A673 (cell line): ENCODE results near the gene BSG. TPM values are rescaled to one million over a fixed set of nuclear protein-coding genes. Genes with fewer than 3 reads are reported as not detected.
A peak's percentile ranks its signal among the peaks of the same experiment; 100 is the strongest.

ENCODE experiments used
- BruUV-seq: library from RNA; stranded (reverse); fragments of 400-500 nt; replicated peaks from 2 replicates; lab custom pipeline; 2021; lab: Mats Ljungman, UMichigan
- CTCF ChIA-PET: fragments of 300-600 bp; sonication (Branson Sonifier 250); formaldehyde crosslinking; loops from one replicate; lab custom pipeline; 2022; ENCODE audit warnings: antibody characterized with exemption; lab: Charles Lee
- POLR2A ChIA-PET: fragments of 300-600 bp; sonication (Branson Sonifier 250); formaldehyde crosslinking; loops from one replicate; lab custom pipeline; 2022; ENCODE audit warnings: antibody characterized with exemption; ENCODE audit not compliant: low non-redundant PET; lab: Charles Lee
- DNase-seq: peaks from one replicate; pipeline ENCODE4 v3.0.0-alpha.2; 2015; ENCODE audit warnings: low spot score
- H3K27ac ChIP-seq: fragments of 200-600 bp; sonication (generic); 2 replicates; pipeline ENCODE4 v1.5.1; 2016; ENCODE audit warnings: mixed run types, low read depth, mild to moderate bottlenecking, mixed read lengths, antibody characterized with exemption, low read length; ENCODE audit not compliant: poor library complexity, severe bottlenecking
- H3K27me3 ChIP-seq: fragments of 200-600 bp; sonication (generic); replicated peaks from 2 replicates; pipeline ENCODE4 v1.6.1; 2017; ENCODE audit warnings: mixed run types, low read depth, mild to moderate bottlenecking, mixed read lengths, antibody characterized with exemption, low read length; ENCODE audit not compliant: insufficient read depth, poor library complexity
- H3K36me3 ChIP-seq: fragments of 200-600 bp; sonication (generic); 2 replicates; pipeline ENCODE4 v1.6.1; 2016; ENCODE audit warnings: mixed run types, mild to moderate bottlenecking, mixed read lengths, antibody characterized with exemption, low read length; ENCODE audit not compliant: insufficient read depth, poor library complexity, severe bottlenecking
- H3K4me1 ChIP-seq: fragments of 200-600 bp; sonication (generic); 2 replicates; pipeline ENCODE4 v1.6.1; 2017; ENCODE audit warnings: mixed run types, mild to moderate bottlenecking, mixed read lengths, antibody characterized with exemption, low read length; ENCODE audit not compliant: insufficient read depth, poor library complexity, severe bottlenecking
- H3K4me3 ChIP-seq: fragments of 200-600 bp; sonication (generic); 2 replicates; pipeline ENCODE4 v1.5.1; 2016; ENCODE audit warnings: low read depth, mixed run types, mild to moderate bottlenecking, mixed read lengths, low read length; ENCODE audit not compliant: poor library complexity, severe bottlenecking
- H3K9me3 ChIP-seq: fragments of 200-600 bp; sonication (generic); 2 replicates; pipeline ENCODE4 v1.6.1; 2016; ENCODE audit warnings: mixed run types, low read depth, mild to moderate bottlenecking, mixed read lengths, antibody characterized with exemption, low read length; ENCODE audit not compliant: poor library complexity, severe bottlenecking
- EZH2 ChIP-seq: fragments of 200-600 bp; sonication (generic); IDR thresholded peaks from 2 replicates; pipeline ENCODE4 v1.6.1; 2017; ENCODE audit warnings: borderline replicate concordance, low read depth, mild to moderate bottlenecking, mixed read lengths, antibody characterized with exemption, low read length; ENCODE audit not compliant: poor library complexity, severe bottlenecking
- intact Hi-C: fragments of 100-400 bp; cut with micrococcal nuclease; formaldehyde crosslinking; loops from one replicate; pipeline ENCODE4 v1.10.0; 2022; ENCODE audit not compliant: unreplicated experiment
- total RNA-seq: library from RNA; stranded (reverse); gene quantifications from 2 replicates; pipeline ENCODE4 v1.2.3, GENCODE V29; 2021
- TF ChIP-seq, protein P1 (sequence below): fragments of 300-800, 200-600 bp; sonication (generic); conservative IDR thresholded peaks from 2 replicates; pipeline ENCODE4 v1.5.1; 2017; ENCODE audit warnings: low read depth, mild to moderate bottlenecking, antibody characterized with exemption, low read length, moderate library complexity, mixed read lengths

Gene BSG
- total RNA-seq, 1 experiment from 2014 or later = 865 TPM

DNA sequence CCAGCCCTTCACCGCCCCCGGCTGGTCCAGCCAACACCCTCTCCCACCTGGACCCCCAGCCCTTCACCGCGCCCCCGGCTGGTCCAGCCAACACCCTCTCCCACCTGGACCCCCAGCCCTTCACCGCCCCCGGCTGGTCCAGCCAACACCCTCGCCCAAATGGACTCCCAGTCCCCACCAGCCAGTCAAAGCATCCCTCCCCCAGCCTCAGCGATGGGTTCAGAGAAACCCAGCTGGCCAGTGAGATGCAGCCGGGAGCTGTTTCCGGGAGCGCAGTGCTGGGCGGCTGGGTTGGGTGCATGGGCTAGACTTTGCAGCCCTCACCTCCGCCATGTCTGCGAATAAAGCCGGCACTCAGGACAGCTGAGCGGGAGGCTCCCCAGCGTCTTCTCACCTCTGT is 47.4 kb upstream of the BSG start:
- H3K27ac ChIP-seq = no peak overlapping the region
- TF ChIP-seq, protein P1, sequence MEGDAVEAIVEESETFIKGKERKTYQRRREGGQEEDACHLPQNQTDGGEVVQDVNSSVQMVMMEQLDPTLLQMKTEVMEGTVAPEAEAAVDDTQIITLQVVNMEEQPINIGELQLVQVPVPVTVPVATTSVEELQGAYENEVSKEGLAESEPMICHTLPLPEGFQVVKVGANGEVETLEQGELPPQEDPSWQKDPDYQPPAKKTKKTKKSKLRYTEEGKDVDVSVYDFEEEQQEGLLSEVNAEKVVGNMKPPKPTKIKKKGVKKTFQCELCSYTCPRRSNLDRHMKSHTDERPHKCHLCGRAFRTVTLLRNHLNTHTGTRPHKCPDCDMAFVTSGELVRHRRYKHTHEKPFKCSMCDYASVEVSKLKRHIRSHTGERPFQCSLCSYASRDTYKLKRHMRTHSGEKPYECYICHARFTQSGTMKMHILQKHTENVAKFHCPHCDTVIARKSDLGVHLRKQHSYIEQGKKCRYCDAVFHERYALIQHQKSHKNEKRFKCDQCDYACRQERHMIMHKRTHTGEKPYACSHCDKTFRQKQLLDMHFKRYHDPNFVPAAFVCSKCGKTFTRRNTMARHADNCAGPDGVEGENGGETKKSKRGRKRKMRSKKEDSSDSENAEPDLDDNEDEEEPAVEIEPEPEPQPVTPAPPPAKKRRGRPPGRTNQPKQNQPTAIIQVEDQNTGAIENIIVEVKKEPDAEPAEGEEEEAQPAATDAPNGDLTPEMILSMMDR = no peak
- no peak for TF ChIP-seq EZH2
- no peak overlapping the region for H3K4me3 ChIP-seq
- peaks cover 7% of the 10 kb centered on the region for H3K4me1 ChIP-seq
- CTCF ChIA-PET = interaction anchor here (1.7 kb wide), 1 partner anchor 14 kb away, joined by 5 read pairs; no protein-coding TSS in a partner anchor
- BruUV-seq = no TSS peak
- no peaks in the 10 kb centered on the region for H3K9me3 ChIP-seq
- POLR2A ChIA-PET = no interaction called here
- intact Hi-C loops = no loop called here
- H3K27me3 ChIP-seq = no peaks in the 10 kb centered on the region
- DNase-seq = no peak
- H3K36me3 ChIP-seq = no peaks in the 10 kb centered on the region

- no peak overlapping the region for H3K4me3 ChIP-seq
- intact Hi-C loops = no loop called here
- H3K9me3 ChIP-seq = no peaks in the 10 kb centered on the region
- DNase-seq = no peak
- H3K4me1 ChIP-seq = peaks cover 11% of the 10 kb centered on the region
- no peaks in the 10 kb centered on the region for H3K36me3 ChIP-seq
- no TSS peak for BruUV-seq
- ChIA-PET POLR2A (no interaction called here), CTCF (interaction anchor here (1.0 kb wide), 1 partner anchor 15 kb away, joined by 5 read pairs; no protein-coding TSS in a partner anchor)
- H3K27ac ChIP-seq = no peak overlapping the region
- TF ChIP-seq EZH2 = no peak
- TF ChIP-seq, protein P1 = no peak
- H3K27me3 ChIP-seq = no peaks in the 10 kb centered on the region
Observed at GRCh38 chr19:525857-526419, 46.5 kb upstream of the BSG start.

DNA sequence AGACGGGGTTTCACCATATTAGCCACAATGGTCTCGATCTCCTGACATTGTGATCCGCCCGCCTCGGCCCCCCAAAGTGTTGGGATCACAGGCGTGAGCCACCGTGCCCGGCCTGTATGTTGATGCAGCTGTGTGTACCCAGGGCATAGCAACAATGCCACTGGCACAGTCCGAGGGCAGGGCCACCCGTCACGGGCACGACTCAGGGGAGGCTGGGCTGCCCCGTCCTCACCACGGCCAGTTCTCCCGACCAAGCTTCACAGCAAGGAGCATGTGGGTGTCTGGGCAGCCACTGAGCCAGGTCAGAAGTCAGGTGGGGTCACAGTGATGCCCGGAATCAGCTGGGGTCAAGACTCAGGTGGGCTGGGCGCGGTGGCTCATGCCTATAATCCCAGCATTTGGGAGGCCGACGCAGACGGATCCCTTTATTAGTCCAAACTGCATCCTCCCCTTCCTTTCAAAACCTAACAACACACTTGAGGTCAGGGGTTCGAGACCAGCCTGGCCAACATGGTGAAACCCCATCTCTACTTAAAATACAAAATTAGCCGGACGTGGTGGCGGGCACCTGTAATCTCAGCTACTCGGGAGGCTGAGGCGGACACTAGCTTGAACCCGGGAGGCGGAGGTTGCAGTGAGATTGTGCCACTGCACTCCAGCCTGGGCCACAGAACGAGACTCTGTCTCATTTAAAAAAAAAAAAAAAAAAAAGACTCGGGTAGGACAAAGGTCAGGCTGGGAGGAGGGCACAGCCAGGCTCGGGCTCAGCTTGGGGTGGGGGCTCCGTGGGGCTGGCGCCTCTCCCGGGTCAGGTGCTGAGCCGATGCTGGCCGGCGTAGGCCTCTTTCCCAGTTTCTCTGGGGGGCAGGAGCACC is 42.0 kb upstream of the BSG start:
- DNase-seq = no peak
- peak overlapping the region; percentile 95 for H3K27ac ChIP-seq
- H3K4me3 ChIP-seq = peak overlapping the region; percentile 100
- no peaks in the 10 kb centered on the region for H3K27me3 ChIP-seq
- POLR2A ChIA-PET = interaction anchor here (0.7 kb wide), 1 partner anchor 21 kb away, joined by 11 read pairs; no protein-coding TSS in a partner anchor
- peaks cover 3% of the 10 kb centered on the region for H3K36me3 ChIP-seq
- BruUV-seq = no TSS peak
- CTCF ChIA-PET = interaction anchor here (0.6 to 1.0 kb wide), 2 partner anchors 19 to 24 kb away, joined by 3 to 11 read pairs; no protein-coding TSS in a partner anchor
- no peak for TF ChIP-seq EZH2
- TF ChIP-seq, protein P1 = no peak
- H3K9me3 ChIP-seq = no peaks in the 10 kb centered on the region
- intact Hi-C loops = loop anchor here (5.0 kb wide), 1 partner anchor 42 kb away; the partner anchor contains the start of gene BSG
- peaks cover 13% of the 10 kb centered on the region for H3K4me1 ChIP-seq
